Stimulated activated CD8-positive, alpha-beta memory T cell treated with anti-CD3 and anti-CD28 coated beads, Interleukin-15, amount 100 ng/mL, for 48 hours (primary cell): ENCODE results near the gene DENND1A.

Experiments used
- DNase-seq, 2 donors: peaks; one replicate each; pipeline ENCODE4 v3.0.0-alpha.2; 2020; ENCODE audit warnings: low read depth in 2 of 2

Gene DENND1A

GRCh38 chr9:123390337-123391135 lies 539.4 kb downstream of the DENND1A start:
- no peak for DNase-seq

- DNase-seq = no peak
These were observed 540.2 kb downstream of the DENND1A start for GRCh38 chr9:123389698-123390097.

GRCh38 chr9:123389070-123389469 lies 540.9 kb downstream of the DENND1A start:
- no peak for DNase-seq

GRCh38 chr9:123387686-123388085 lies 542.2 kb downstream of the DENND1A start:
- no peak for DNase-seq

- no peak for DNase-seq
These were observed 546.3 kb downstream of the DENND1A start for GRCh38 chr9:123383512-123384170.

- DNase-seq = no peak
These were observed 547.0 kb downstream of the DENND1A start for GRCh38 chr9:123382653-123383511.

- no peak for DNase-seq
These were observed 548.8 kb downstream of the DENND1A start for GRCh38 chr9:123380852-123381705.

GRCh38 chr9:123378956-123379660 lies 550.8 kb downstream of the DENND1A start:
- no peak for DNase-seq

- no peak for DNase-seq
These were observed 551.9 kb downstream of the DENND1A start for GRCh38 chr9:123378025-123378424.

GRCh38 chr9:123377211-123377971 lies 552.5 kb downstream of the DENND1A start:
- DNase-seq = no peak

- no peak for DNase-seq
These were observed 553.5 kb downstream of the DENND1A start for GRCh38 chr9:123376218-123377071.

- DNase-seq = no peak
These were observed 554.3 kb downstream of the DENND1A start for GRCh38 chr9:123375469-123376132.

- no peak for DNase-seq
These were observed 556.0 kb downstream of the DENND1A start for GRCh38 chr9:123373946-123374345.

- no peak for DNase-seq
These were observed 556.4 kb downstream of the DENND1A start for GRCh38 chr9:123373447-123373923.

GRCh38 chr9:123372766-123373446 lies 557.0 kb downstream of the DENND1A start:
- no peak for DNase-seq

GRCh38 chr9:123371805-123372590 lies 557.9 kb downstream of the DENND1A start:
- no peak for DNase-seq

- no peak for DNase-seq
These were observed 558.7 kb downstream of the DENND1A start for GRCh38 chr9:123371228-123371584.
